ENCODE results near the gene CDON. TPM values are rescaled to one million over a fixed set of nuclear protein-coding genes. Genes with fewer than 3 reads are reported as not detected.

CDON gene
- total RNA-seq, 2 donors from 2014 or later = 10.4 to 17.7 TPM

DNA sequence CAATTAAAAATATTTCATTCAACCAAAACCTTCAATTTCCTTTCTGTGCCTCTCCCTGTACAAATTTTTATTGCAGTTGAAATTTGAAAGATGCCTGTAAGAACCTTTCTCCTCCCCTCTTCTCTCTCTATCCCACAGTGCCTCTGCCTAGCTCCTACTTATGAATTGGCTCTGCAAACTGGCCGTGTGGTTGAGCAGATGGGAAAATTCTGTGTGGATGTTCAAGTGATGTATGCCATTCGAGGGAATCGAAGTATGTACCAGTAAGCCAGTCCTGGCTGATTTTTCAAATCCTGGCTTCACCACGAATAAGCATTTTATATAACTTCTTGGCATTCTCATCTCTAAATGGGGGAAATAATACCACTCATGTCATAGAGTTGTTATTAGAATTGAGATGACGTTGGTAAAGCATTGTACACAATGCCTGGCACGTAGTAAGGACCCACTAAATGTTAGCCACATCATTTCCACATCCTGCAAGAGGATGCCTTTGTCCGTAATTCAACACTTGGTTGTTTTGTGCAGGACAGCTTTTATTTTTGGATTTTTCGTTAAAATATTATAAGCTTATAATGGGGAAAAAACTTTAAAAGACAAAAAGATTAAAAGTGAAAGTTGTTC, 152.3 kb downstream of the CDON start:
- H3K9me3 ChIP-seq = no peaks in the 10 kb centered on the region
- ATAC-seq (ENCODE audit: insufficient number of reproducible peaks, low FRiP score, low read depth) (no peak), DNase-seq (ENCODE audit: low spot score) (no peak)
- H3K27me3 ChIP-seq (replicated peaks; ENCODE audit: insufficient read depth) = no peaks in the 10 kb centered on the region
- TF ChIP-seq, protein P1, sequence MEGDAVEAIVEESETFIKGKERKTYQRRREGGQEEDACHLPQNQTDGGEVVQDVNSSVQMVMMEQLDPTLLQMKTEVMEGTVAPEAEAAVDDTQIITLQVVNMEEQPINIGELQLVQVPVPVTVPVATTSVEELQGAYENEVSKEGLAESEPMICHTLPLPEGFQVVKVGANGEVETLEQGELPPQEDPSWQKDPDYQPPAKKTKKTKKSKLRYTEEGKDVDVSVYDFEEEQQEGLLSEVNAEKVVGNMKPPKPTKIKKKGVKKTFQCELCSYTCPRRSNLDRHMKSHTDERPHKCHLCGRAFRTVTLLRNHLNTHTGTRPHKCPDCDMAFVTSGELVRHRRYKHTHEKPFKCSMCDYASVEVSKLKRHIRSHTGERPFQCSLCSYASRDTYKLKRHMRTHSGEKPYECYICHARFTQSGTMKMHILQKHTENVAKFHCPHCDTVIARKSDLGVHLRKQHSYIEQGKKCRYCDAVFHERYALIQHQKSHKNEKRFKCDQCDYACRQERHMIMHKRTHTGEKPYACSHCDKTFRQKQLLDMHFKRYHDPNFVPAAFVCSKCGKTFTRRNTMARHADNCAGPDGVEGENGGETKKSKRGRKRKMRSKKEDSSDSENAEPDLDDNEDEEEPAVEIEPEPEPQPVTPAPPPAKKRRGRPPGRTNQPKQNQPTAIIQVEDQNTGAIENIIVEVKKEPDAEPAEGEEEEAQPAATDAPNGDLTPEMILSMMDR (IDR thresholded peaks at IDR 0.05) = no peak
- H3K36me3 ChIP-seq = no peaks in the 10 kb centered on the region
- no peak overlapping the region for H3K27ac ChIP-seq
- no peak overlapping the region for H3K4me3 ChIP-seq
- H3K4me1 ChIP-seq (ENCODE audit: control insufficient read depth in 1 of 2, low read depth in 2 of 2) = no peaks in the 10 kb centered on the region

Other genes starting within 250 kb of the CDON start
- gene PATE4, start 229.6 kb downstream of the CDON start, total RNA-seq = not detected
- gene HYLS1, start 175.2 kb downstream of the CDON start, total RNA-seq = 1 to 10 TPM in 1 of 2 donors, under 1 TPM in 1; 0.56 to 6.1 TPM
- gene PUS3, start 159.7 kb downstream of the CDON start, total RNA-seq = 10 to 100 TPM in 1 of 2 donors, 1 to 10 TPM in 1; 1.6 to 16.9 TPM
- gene DDX25, start 158.4 kb downstream of the CDON start, total RNA-seq = not detected
- gene VSIG10L2, start 116.8 kb downstream of the CDON start, total RNA-seq = not detected
- gene RPUSD4, start 148.8 kb upstream of the CDON start, total RNA-seq = 10 to 100 TPM in 1 of 2 donors, 1 to 10 TPM in 1; 6.0 to 34.8 TPM
- gene FAM118B, start 148.9 kb upstream of the CDON start, total RNA-seq = 10 to 100 TPM in 1 of 2 donors, 1 to 10 TPM in 1; 8.4 to 14.5 TPM
- 100 to 1,000 TPM; 125 to 128 TPM for gene SRPRA, start 206.0 kb upstream of the CDON start, total RNA-seq
- 10 to 100 TPM; 22.9 to 27.8 TPM for gene FOXRED1, start 206.3 kb upstream of the CDON start, total RNA-seq
- 10 to 100 TPM; 15.2 to 20.7 TPM for gene TIRAP, start 220.2 kb upstream of the CDON start, total RNA-seq
- gene DCPS, start 241.2 kb upstream of the CDON start, total RNA-seq = 1 to 10 TPM; 8.4 to 9.7 TPM